ENCODE data around the gene KCNH3.

DNA sequence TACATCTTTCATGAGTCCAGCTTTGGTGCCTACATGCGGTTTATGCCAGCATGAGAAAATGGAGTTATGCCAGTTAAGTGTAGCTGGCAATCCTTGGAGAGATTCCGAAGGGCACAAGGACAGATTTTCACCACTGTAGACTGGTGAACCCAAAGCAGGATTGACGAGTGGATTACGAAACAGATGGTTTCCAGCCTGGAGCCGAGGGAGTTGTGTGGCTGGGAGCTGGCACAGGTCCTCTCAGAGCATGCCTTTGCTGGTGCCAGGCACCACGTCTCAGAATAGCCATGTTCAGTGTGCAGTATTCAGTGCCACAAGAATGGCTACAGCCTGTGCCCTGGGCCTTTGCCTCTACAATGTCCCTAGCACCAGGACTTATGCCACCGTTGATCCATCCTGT, 13.2 kb downstream of the KCNH3 start:
- TF ChIP-seq POLR2A (IDR thresholded peaks at IDR 0.05) = no peak
- TF ChIP-seq, protein P1, sequence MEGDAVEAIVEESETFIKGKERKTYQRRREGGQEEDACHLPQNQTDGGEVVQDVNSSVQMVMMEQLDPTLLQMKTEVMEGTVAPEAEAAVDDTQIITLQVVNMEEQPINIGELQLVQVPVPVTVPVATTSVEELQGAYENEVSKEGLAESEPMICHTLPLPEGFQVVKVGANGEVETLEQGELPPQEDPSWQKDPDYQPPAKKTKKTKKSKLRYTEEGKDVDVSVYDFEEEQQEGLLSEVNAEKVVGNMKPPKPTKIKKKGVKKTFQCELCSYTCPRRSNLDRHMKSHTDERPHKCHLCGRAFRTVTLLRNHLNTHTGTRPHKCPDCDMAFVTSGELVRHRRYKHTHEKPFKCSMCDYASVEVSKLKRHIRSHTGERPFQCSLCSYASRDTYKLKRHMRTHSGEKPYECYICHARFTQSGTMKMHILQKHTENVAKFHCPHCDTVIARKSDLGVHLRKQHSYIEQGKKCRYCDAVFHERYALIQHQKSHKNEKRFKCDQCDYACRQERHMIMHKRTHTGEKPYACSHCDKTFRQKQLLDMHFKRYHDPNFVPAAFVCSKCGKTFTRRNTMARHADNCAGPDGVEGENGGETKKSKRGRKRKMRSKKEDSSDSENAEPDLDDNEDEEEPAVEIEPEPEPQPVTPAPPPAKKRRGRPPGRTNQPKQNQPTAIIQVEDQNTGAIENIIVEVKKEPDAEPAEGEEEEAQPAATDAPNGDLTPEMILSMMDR (IDR thresholded peaks at IDR 0.05) = no peak

All from right lobe of liver (tissue), 4 donors.